T-helper 22 cell (primary cell): ENCODE measurements around the gene EGFR.

Experiments
- DNase-seq: peaks from one replicate; pipeline ENCODE4 v3.0.0-alpha.2; 2020; ENCODE audit warnings: low read depth

Gene EGFR

GRCh38 chr7:55172881-55173609, 154.2 kb downstream of the EGFR start:
- no peak for DNase-seq

DNA sequence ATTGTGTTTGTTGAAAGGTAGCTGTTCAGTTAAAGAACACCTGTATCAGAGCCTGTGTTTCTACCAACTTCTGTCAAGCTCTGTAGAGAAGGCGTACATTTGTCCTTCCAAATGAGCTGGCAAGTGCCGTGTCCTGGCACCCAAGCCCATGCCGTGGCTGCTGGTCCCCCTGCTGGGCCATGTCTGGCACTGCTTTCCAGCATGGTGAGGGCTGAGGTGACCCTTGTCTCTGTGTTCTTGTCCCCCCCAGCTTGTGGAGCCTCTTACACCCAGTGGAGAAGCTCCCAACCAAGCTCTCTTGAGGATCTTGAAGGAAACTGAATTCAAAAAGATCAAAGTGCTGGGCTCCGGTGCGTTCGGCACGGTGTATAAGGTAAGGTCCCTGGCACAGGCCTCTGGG, 154.9 kb downstream of the EGFR start:
- DNase-seq: no peak

DNA sequence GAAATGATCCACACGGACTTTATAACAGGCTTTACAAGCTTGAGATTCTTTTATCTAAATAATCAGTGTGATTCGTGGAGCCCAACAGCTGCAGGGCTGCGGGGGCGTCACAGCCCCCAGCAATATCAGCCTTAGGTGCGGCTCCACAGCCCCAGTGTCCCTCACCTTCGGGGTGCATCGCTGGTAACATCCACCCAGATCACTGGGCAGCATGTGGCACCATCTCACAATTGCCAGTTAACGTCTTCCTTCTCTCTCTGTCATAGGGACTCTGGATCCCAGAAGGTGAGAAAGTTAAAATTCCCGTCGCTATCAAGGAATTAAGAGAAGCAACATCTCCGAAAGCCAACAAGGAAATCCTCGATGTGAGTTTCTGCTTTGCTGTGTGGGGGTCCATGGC, 155.6 kb downstream of the EGFR start:
- DNase-seq: no peak

GRCh38 chr7:55174856-55175255, 156.0 kb downstream of the EGFR start:
- no peak for DNase-seq

DNA sequence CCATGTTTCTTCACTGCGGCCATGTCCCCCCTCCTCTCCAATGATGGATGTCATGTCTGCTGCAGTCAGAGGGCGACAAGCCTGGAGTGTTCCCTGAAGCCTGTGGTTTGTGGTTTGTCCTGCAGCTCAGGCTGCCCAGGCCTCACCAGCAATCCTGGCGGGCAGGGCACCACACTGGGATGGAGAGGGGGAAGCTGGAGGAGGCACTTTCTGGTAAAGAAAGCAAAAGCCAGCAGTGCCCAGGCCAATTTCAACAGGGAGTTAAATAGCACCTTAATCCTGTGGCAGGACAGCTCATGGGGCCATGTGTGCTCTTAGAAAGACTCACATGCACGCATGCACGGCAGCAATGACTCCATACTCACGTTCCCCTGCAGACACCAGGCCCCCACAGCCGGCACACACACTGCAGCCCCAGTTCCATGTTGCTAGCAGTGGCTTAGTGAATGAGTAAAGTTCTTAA, 158.3 kb downstream of the EGFR start:
- DNase-seq: no peak

DNA sequence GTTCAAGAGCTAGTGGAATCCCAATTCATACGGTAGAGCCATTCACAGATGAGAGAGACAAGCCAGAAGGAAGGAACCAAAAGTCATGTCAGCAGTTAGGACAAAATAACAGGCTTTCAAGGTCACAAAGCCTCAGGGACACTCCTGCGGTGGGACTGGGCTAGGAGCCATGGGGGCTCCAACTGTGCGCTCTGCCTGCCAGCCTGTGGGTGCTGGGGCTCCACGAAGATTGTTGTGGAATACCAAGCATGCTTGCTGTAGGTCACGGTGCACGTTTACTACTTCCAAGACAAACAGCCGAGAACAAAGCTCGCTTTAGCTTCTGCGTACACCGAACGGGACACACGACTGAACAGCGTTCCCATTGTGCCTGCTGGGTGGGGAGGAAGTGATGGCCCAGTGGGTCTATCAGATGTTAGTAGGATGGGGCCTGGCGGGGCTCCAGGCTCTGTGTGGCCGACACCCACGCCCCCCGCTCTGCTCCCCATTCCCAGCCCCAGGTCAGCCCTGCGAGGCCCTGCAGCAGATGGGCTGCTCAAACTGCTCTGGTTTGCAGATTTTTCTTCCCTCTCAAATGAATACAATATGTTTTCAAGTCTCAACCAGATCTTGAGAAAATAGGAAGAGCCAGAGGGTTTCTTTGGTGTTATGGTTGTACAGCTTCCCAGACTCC, 158.9 kb downstream of the EGFR start:
- DNase-seq: no peak

DNA sequence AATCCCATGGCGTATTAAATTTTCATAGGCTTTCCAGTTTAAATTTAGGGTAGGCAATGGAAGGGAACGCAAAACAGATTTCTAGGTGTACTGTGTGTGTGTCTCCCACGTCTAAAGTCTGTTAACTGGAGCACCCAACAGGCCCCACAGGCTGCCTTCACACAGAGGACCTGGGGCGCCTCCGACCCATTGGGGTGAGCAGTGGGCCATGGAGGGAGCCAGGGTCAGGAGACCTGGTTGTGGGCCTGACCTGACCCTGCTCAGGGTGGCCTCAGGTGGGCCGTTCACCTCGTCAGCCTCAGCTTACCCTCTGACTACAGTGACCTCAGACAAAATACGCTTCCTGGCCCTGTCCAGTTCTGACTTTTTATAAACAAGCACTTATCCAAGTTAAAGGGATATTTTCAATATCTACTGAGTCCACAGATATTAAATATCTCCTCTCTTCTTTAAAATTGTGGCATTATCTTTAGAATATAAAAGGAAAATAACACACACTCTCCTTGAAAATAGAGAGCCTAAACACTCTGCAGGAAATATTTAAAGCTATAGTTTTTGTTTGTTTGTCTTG, 159.6 kb downstream of the EGFR start:
- DNase-seq: no peak

GRCh38 chr7:55178863-55179773, 160.3 kb downstream of the EGFR start:
- DNase-seq: no peak

DNA sequence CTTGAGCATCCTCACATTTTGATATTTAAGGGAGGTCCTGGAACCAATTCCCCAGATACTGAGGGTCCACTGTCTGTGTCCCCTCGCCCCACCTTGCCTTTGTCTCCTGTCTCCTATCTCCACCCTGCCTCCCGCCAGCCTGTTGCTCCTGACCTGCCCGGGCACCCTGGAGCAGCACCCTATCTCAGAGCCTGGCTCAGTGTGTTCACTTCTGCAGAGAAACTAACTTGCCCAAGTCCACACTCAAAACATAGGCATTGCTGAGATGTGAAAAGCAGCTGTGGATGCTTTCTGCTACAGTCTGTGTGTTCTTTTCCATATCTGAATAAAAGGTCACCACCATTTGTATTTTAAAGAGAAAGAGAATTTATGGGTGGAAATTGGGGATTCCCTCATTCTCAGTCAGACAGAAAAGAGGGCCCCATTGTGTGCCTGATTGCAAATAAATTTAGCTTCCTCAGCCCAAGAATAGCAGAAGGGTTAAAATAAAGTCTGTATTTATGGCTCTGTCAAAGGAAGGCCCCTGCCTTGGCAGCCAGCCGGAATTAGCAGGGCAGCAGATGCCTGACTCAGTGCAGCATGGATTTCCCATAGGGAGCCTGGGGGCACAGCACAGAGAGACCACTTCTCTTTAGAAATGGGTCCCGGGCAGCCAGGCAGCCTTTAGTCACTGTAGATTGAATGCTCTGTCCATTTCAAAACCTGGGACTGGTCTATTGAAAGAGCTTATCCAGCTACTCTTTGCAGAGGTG, 161.3 kb downstream of the EGFR start:
- no peak for DNase-seq

DNA sequence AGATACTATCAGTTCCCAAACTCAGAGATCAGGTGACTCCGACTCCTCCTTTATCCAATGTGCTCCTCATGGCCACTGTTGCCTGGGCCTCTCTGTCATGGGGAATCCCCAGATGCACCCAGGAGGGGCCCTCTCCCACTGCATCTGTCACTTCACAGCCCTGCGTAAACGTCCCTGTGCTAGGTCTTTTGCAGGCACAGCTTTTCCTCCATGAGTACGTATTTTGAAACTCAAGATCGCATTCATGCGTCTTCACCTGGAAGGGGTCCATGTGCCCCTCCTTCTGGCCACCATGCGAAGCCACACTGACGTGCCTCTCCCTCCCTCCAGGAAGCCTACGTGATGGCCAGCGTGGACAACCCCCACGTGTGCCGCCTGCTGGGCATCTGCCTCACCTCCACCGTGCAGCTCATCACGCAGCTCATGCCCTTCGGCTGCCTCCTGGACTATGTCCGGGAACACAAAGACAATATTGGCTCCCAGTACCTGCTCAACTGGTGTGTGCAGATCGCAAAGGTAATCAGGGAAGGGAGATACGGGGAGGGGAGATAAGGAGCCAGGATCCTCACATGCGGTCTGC, 162.2 kb downstream of the EGFR start:
- DNase-seq: no peak

- no peak for DNase-seq
Measured at GRCh38 chr7:55181762-55182161, 162.9 kb downstream of the EGFR start.

- no peak for DNase-seq
Measured at GRCh38 chr7:55183897-55184296, 165.1 kb downstream of the EGFR start.

GRCh38 chr7:55185321-55185802, 166.5 kb downstream of the EGFR start:
- no peak for DNase-seq

GRCh38 chr7:55185941-55186609, 167.3 kb downstream of the EGFR start:
- DNase-seq: no peak

- no peak for DNase-seq
Measured at GRCh38 chr7:55187701-55188491, 169.1 kb downstream of the EGFR start.

DNA sequence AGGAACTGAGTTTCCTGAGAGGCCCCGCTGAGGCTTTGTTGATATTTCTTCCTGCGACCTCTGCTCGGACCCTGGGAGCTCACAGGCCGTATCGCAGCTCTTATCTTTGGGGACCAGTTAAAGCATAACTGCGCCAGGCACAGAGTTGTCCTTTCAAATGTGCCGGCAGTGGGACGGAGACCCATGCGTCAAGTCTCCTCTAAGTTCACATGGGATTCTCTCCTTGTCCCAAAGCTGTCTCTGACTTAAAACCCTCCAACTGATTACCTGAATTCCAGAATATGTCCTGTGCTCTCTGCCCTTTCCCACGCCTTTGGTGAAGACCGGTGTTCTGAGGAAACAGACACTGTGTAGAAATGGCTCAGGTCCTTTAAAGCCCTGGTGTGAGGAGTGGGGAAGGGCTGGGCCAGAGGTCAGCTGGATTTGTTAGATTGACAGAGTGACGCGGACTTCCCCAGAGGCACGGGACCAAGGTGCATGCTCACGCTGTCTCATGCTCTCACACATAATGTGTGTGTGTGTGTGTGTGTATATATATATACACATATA, 169.8 kb downstream of the EGFR start:
- no peak for DNase-seq

DNA sequence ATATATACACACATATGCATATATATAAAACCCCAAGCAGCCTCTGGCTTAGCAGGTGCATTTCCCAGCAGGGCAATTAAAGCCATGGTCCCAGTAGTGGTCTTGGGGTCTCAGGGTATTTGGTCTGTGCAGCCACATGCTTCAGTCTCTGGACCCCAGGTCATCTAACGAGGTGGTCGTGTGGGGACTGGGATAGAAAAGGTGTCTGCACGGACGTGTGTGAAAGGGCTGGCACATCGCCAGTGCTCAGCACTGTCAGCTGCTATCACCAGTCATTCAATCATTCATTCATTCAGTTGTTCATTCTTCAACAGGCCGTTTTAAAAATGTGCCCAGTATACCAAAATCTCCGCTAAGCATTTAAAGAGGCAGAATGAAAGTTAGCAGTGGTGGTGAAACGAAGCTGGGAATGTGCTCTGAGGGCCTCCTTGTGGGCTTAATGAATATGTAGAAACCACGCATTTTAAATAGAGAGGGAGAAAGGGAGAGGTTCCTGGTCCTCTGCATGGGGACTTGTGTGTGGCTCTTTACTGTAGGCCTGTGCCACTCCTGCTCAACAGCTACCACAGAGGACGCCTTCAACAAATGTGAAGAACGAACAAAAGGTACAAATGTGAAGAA, 170.4 kb downstream of the EGFR start:
- no peak for DNase-seq

- no peak for DNase-seq
Measured at GRCh38 chr7:55189878-55190436, 171.1 kb downstream of the EGFR start.
